Stimulated activated naive CD4-positive, alpha-beta T cell treated with Interleukin-2 at 50 U/mL for 16 hours (primary cell): ENCODE data around the gene TLR9.

Experiments used
- DNase-seq: peaks from one replicate; lab custom pipeline; 2025; lab: John Stamatoyannopoulos, UW

The TLR9 gene

GRCh38 chr3:52231502-52232278, 6.2 kb upstream of the TLR9 start:
- peak; percentile 80 for DNase-seq

GRCh38 chr3:52230889-52231499, 5.5 kb upstream of the TLR9 start:
- DNase-seq: no peak

DNA sequence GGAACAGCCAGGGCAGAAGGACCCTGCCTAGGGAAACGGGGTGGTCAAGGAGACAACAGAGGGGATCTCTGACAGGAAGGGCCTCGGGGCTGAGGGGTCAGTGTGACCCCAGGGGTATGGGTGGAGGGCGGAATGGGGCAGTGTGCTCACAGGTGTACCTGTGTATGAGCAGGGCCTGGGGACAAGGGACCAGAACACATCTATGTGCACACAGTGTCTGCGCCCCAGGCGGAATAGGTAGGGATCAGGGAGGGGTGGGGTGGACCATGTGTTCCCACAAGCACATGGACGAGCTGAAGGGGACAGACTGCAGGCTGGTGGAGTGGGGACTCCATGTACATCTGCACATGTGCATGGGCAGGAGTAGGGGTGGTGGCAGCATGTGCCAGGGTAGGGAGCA, 5.0 kb upstream of the TLR9 start:
- no peak for DNase-seq

DNA sequence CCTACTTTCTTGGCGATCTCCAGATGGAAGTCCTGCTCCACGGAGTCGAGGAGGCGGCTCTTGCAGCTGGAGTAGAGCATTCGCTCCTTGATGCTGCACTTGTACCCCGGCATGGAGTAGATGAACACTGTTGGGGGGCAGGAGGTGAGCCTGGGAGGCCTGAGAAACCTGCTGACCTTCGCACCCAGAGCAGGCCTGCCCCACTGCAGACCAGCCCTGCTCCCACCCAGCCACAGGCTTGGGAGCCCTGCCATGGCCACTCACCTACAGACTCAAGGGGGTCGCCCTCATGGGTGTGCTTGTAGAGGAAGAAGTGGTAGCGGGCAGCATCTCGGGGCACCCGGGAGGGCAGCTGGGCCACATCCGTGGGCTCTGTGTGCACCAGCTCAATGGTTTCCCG, 4.2 kb upstream of the TLR9 start:
- no peak for DNase-seq

- DNase-seq: no peak
These were observed 3.4 kb upstream of the TLR9 start for GRCh38 chr3:52228751-52229291.

DNA sequence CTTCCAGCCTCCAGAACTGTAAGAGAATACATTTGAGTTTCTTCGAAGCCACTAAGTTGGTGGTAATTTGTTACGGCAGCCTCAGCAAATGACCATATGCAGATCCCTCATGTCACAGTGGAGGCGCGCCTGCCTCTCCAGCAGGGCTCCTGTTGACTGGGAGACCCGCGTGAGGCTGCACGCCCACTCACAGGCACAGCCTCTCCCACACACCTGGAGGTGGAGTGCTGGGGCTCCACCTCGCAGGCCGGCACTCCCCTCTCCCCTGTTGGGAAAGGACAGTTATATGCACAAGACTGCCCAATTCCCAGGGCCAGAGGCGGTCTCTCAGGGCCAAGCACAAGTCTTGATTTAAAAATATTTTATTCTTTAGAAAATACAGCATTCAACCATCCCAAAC, 2.8 kb upstream of the TLR9 start:
- no peak for DNase-seq

GRCh38 chr3:52227766-52228165, 2.3 kb upstream of the TLR9 start:
- DNase-seq: no peak

DNA sequence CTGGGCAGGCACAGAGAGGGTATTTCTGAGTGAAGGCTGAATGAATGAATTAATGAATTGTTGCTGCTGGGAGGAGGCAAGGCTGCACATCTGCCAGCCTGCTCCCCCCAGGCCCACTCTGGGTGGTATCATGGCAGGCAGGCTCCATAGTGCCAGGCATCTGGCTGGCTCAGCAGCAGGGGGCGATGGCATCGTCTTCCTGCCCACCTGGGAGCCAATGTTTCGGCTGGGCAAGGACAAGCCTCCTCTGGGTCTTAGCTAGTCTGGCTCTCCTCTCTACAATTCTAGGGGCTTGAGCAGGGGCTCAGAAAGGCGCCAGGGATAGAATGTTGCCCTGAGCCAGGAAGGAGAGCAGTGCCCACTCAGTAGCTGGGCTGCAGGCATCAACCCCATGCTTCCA, 1.7 kb upstream of the TLR9 start:
- DNase-seq: no peak

- no peak for DNase-seq
These were observed 878 bp upstream of the TLR9 start for GRCh38 chr3:52226229-52226817.

- DNase-seq: no peak
These were observed 1.7 kb downstream of the TLR9 start for GRCh38 chr3:52223449-52224408.

- no peak for DNase-seq
These were observed 2.9 kb downstream of the TLR9 start for GRCh38 chr3:52222319-52223221.

DNA sequence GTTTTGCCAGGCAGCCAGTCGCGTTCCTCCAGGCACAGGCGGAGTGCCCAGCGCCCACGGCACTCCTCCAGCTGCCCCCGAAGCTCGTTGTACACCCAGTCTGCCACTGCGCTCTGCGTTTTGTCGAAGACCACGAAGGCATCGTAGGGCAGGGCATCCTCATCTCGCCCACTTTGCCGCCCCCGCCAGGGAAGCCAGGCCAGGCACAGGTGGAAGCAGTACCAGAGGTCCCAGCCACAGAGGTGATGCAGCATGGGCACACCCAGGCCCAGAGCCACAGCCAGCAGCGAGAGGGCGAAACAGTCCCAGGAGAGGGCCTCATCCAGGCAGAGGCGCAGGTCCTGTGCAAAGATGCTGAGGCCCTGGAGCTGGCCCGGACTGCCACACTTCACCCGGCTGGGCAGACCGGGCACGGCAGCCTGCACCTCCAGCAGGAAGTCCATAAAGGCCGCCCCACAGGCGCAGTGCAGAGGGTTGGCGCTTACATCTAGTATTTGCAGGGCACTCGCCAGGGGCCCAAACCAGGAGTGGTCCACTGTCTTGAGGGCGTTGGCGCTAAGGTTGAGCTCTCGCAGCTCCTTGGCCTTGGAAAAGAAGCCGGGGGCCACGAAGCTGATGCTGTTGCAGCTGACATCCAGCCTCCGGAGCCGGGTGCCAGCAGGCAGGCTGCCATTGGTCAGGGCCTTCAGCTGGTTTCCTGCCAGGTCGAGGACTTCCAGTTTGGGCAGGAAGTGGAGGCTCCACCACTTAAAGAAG, 3.7 kb downstream of the TLR9 start:
- DNase-seq: peak; percentile 46

DNA sequence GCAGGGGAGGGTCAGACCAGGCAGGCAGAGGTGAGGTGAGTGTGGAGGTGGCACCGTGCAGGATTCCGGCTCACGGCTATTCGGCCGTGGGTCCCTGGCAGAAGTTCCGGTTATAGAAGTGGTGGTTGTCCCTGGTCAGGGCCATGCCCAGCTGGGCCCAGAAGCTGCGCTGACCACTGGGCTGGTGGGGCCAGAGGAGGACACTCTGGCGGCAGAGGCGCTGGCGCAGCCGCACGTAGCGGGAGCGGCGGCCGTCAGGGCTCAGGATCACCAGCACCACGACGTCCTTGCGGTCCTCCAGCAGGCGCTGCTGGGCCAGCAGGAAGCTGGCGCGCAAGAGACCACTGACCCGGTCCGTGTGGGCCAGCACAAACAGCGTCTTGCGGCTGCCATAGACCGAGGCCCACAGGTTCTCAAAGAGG, 4.3 kb downstream of the TLR9 start:
- no peak for DNase-seq

DNA sequence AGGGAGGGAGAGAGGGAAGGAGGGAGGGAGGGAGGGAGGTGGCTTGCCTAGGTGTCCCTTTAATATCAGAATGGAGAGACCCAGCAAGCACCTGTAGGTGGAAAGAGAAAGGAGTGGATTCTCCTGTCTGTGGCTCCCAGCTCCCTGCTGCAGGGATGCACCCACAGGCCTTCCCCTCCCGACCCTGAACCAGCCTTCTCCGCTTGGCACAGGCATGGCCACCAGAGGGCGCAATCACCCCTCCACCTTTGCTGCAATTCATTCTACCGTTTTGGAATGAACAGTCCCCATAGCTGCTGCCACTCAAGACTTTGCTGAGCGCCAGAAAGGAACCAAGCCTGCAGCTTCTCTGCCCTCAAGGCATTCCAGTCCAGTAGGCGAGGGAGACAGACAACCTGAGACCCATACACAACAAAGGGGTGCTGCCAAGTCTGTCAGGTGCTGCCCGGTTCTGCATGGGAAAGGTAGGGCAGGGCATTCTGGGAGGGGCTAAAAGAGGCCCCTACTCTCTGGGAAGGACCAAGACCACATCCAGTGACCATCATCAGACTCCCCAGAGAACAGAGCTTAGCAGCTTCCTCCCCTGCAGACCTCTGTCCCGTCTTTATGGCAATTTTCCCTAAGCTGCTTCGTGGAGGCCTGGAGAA, 4.9 kb downstream of the TLR9 start:
- DNase-seq: peak; percentile 81

- DNase-seq: no peak
These were observed 6.4 kb downstream of the TLR9 start for GRCh38 chr3:52218937-52219650.

- DNase-seq: no peak
These were observed 7.0 kb downstream of the TLR9 start for GRCh38 chr3:52218454-52218853.

- DNase-seq: no peak
These were observed 7.4 kb downstream of the TLR9 start for GRCh38 chr3:52218026-52218425.

DNA sequence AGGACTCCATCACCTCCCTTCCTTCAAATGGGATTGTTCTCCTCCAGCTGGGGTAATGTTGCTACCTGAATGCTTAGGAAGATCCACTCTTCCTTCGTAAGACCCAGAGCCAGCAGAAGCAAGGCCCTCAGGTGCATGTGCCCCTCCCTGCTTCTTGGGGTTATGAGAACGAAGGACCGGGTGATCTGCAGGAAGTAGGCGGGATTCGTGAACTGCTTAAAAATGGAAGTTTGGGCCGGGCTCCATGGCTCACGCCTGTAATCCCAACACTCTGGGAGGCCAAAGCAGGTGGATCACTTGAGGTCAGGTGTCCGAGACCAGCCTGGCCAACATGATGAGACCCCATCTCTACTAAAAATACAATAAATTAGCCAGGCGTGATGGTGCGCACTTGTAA, 8.0 kb downstream of the TLR9 start:
- no peak for DNase-seq
